HUES64 (cell line): ENCODE results near the gene MORF4L1. TPM values are rescaled to one million over a fixed set of nuclear protein-coding genes. Genes with fewer than 3 reads are reported as not detected.
"Not testable (repeated sequence)": the region's sequence is repeated elsewhere in the genome, so short reads cannot be mapped to it uniquely, and the experiment has no call there.

ENCODE experiments used
- H3K27ac ChIP-seq: 2 replicates; pipeline ENCODE4 v1.7.0; 2013; ENCODE audit warnings: low read depth, low read length, inconsistent platforms
- H3K27me3 ChIP-seq: 2 replicates; pipeline ENCODE4 v1.6.1; 2013; ENCODE audit warnings: mild to moderate bottlenecking, low read length; ENCODE audit not compliant: insufficient read depth
- H3K36me3 ChIP-seq: 2 replicates; pipeline ENCODE4 v1.6.1; 2013; ENCODE audit warnings: mild to moderate bottlenecking, low read length; ENCODE audit not compliant: insufficient read depth
- H3K4me1 ChIP-seq: 2 replicates; pipeline ENCODE4 v1.6.1; 2013; ENCODE audit warnings: mild to moderate bottlenecking, low read length, moderate library complexity; ENCODE audit not compliant: insufficient read depth
- H3K4me3 ChIP-seq: 2 replicates; pipeline ENCODE4 v1.5.1; 2013; ENCODE audit warnings: mild to moderate bottlenecking, low read length, moderate library complexity
- H3K9ac ChIP-seq: 2 replicates; pipeline ENCODE4 v1.6.1; 2013; ENCODE audit warnings: mild to moderate bottlenecking, low read depth, low read length
- H3K9me3 ChIP-seq: 2 replicates; pipeline ENCODE4 v1.6.1; 2013; ENCODE audit warnings: low read depth, low read length; ENCODE audit not compliant: insufficient read depth
- WGBS: fragments of 150-250, 120-280 bp; methylation state at CpG from one replicate; pipeline ENCODE4 v1.1.7; 2013; ENCODE audit warnings: missing lambda C conversion rate; 5-methylcytosine and 5-hydroxymethylcytosine counted together
- polyA plus RNA-seq, 2 experiments: library from polyadenylated mRNA; stranded (reverse); fragments of 50-300 nt; gene quantifications; one replicate each; pipeline ENCODE4 v1.2.3, GENCODE V29; 2013

Gene MORF4L1
- polyA plus RNA-seq (2013, experiment 1 of 2): 438 TPM
- polyA plus RNA-seq (2013, experiment 2 of 2): 447 TPM

- 0 out of 2 replicates have a peak, but pooled peaks cover under 1% of the 10 kb centered on the region for H3K36me3 ChIP-seq
- H3K9ac ChIP-seq: peak within 1 kb of the TSS; percentile 100
- H3K4me3 ChIP-seq: peak within 1 kb of the TSS; percentile 78
- 3% methylated on average over 43 of the region's 52 CpGs for WGBS
- peaks cover 19% of the 10 kb centered on the region for H3K4me1 ChIP-seq
- peak within 1 kb of the TSS; percentile 100 for H3K27ac ChIP-seq
- H3K9me3 ChIP-seq: no peaks in the 10 kb centered on the region
- H3K27me3 ChIP-seq: no peaks in the 10 kb centered on the region
Observed at GRCh38 chr15:78872155-78872971, at the start of gene MORF4L1. TSS of gene MORF4L1 (plus strand) at chr15:78872890. CDS start at chr15:78873018, 128 bp downstream.

- Histone ChIP-seq H3K9ac (no peak overlapping the region), H3K4me3 (no peak overlapping the region), H3K9me3 (no peaks in the 10 kb centered on the region), H3K4me1 (no peaks in the 10 kb centered on the region), H3K27ac (no peak overlapping the region), H3K36me3 (no peaks in the 10 kb centered on the region), H3K27me3 (no peaks in the 10 kb centered on the region)
- 94% methylated on average over 2 of the region's 2 CpGs for WGBS
Observed at GRCh38 chr15:78828920-78829319, 43.8 kb upstream of the MORF4L1 start.

GRCh38 chr15:78830514-78831228 is 42.0 kb upstream of the MORF4L1 start:
- Histone ChIP-seq H3K4me3 (no peak overlapping the region), H3K9ac (no peak overlapping the region), H3K36me3 (no peaks in the 10 kb centered on the region), H3K27ac (no peak overlapping the region), H3K4me1 (no peaks in the 10 kb centered on the region), H3K9me3 (no peaks in the 10 kb centered on the region), H3K27me3 (no peaks in the 10 kb centered on the region)
- 88% methylated on average over 52 of the region's 52 CpGs for WGBS

GRCh38 chr15:78831229-78832207 is 41.2 kb upstream of the MORF4L1 start:
- Histone ChIP-seq H3K36me3 (no peaks in the 10 kb centered on the region), H3K4me3 (no peak overlapping the region), H3K9ac (no peak overlapping the region), H3K4me1 (no peaks in the 10 kb centered on the region), H3K27ac (no peak overlapping the region), H3K9me3 (no peaks in the 10 kb centered on the region), H3K27me3 (no peaks in the 10 kb centered on the region)
- WGBS: 94% methylated on average over 73 of the region's 73 CpGs

GRCh38 chr15:78836333-78836732 is 36.4 kb upstream of the MORF4L1 start:
- no peak overlapping the region for H3K4me3 ChIP-seq
- no peak overlapping the region for H3K9ac ChIP-seq
- no peaks in the 10 kb centered on the region for H3K9me3 ChIP-seq
- H3K36me3 ChIP-seq: no peaks in the 10 kb centered on the region
- H3K27ac ChIP-seq: no peak overlapping the region
- WGBS: 91% methylated on average over 1 of the region's 1 CpG
- no peaks in the 10 kb centered on the region for H3K27me3 ChIP-seq
- H3K4me1 ChIP-seq: no peaks in the 10 kb centered on the region

- Histone ChIP-seq H3K36me3 (no peaks in the 10 kb centered on the region), H3K4me3 (no peak overlapping the region), H3K27me3 (no peaks in the 10 kb centered on the region), H3K9ac (no peak overlapping the region), H3K27ac (no peak overlapping the region), H3K4me1 (no peaks in the 10 kb centered on the region), H3K9me3 (no peaks in the 10 kb centered on the region)
- 68% methylated on average over 2 of the region's 2 CpGs for WGBS
Observed at GRCh38 chr15:78837131-78837530, 35.6 kb upstream of the MORF4L1 start.

GRCh38 chr15:78837543-78837942 is 35.1 kb upstream of the MORF4L1 start:
- no peaks in the 10 kb centered on the region for H3K4me1 ChIP-seq
- H3K9me3 ChIP-seq: no peaks in the 10 kb centered on the region
- WGBS: 79% methylated on average over 7 of the region's 8 CpGs
- H3K4me3 ChIP-seq: no peak overlapping the region
- no peak overlapping the region for H3K9ac ChIP-seq
- no peaks in the 10 kb centered on the region for H3K27me3 ChIP-seq
- no peaks in the 10 kb centered on the region for H3K36me3 ChIP-seq
- H3K27ac ChIP-seq: no peak overlapping the region

- Histone ChIP-seq H3K4me1 (no peaks in the 10 kb centered on the region), H3K36me3 (no peaks in the 10 kb centered on the region), H3K27me3 (no peaks in the 10 kb centered on the region), H3K27ac (no peak overlapping the region), H3K9me3 (no peaks in the 10 kb centered on the region), H3K4me3 (no peak overlapping the region), H3K9ac (no peak overlapping the region)
- 92% methylated on average over 3 of the region's 3 CpGs for WGBS
Observed at GRCh38 chr15:78838489-78838888, 34.2 kb upstream of the MORF4L1 start.

GRCh38 chr15:78839151-78839550 is 33.5 kb upstream of the MORF4L1 start:
- not testable (repeated sequence) for H3K4me3 ChIP-seq, H3K36me3 ChIP-seq, H3K4me1 ChIP-seq, H3K9ac ChIP-seq, H3K9me3 ChIP-seq, H3K27ac ChIP-seq, H3K27me3 ChIP-seq
- WGBS: 93% methylated on average over 6 of the region's 6 CpGs

GRCh38 chr15:78840661-78841375 is 31.9 kb upstream of the MORF4L1 start:
- H3K27me3 ChIP-seq: no peaks in the 10 kb centered on the region
- 88% methylated on average over 6 of the region's 7 CpGs for WGBS
- no peak overlapping the region for H3K4me3 ChIP-seq
- H3K36me3 ChIP-seq: no peaks in the 10 kb centered on the region
- no peaks in the 10 kb centered on the region for H3K4me1 ChIP-seq
- no peaks in the 10 kb centered on the region for H3K9me3 ChIP-seq
- H3K27ac ChIP-seq: no peak overlapping the region
- H3K9ac ChIP-seq: no peak overlapping the region
